ENCODE measurements around the gene DHRS2. TPM values are rescaled to one million over a fixed set of nuclear protein-coding genes. Genes with fewer than 3 reads are reported as not detected.

The DHRS2 gene
- total RNA-seq, 4 donors from 2014 or later, result 0.28 to 0.37 TPM; not detected in 2

GRCh38 chr14:23612802-23613201 is 23.4 kb upstream of the DHRS2 start:
- Histone ChIP-seq H3K36me3 (no peaks in the 10 kb centered on the region), H3K9me3 (no peaks in the 10 kb centered on the region), H3K27ac (no peak overlapping the region), H3K4me1 (no peaks in the 10 kb centered on the region), H3K27me3 (no peaks in the 10 kb centered on the region), H3K4me3 (no peak overlapping the region)
- TF ChIP-seq POLR2A (IDR thresholded peaks at IDR 0.05), result no peak
- no peak for TF ChIP-seq CTCF (IDR thresholded peaks at IDR 0.05)
- no peak for DNase-seq
- intact Hi-C loops (cut with DNase I; ENCODE audit: low total_unique reads), result no loop called here

- intact Hi-C loops (cut with DNase I; ENCODE audit: low total_unique reads), result no loop called here
- Histone ChIP-seq H3K36me3 (no peaks in the 10 kb centered on the region), H3K4me1 (no peaks in the 10 kb centered on the region), H3K9me3 (no peaks in the 10 kb centered on the region), H3K27ac (no peak overlapping the region), H3K4me3 (no peak overlapping the region), H3K27me3 (no peaks in the 10 kb centered on the region)
- DNase-seq, result no peak
- TF ChIP-seq POLR2A (IDR thresholded peaks at IDR 0.05) (no peak), CTCF (IDR thresholded peaks at IDR 0.05) (no peak)
These were observed 22.7 kb upstream of the DHRS2 start for GRCh38 chr14:23613242-23614070.

- intact Hi-C loops (cut with DNase I; ENCODE audit: low total_unique reads), result no loop called here
- TF ChIP-seq CTCF (IDR thresholded peaks at IDR 0.05) (no peak), POLR2A (IDR thresholded peaks at IDR 0.05) (no peak)
- no peak overlapping the region for H3K27ac ChIP-seq
- DNase-seq, result no peak
- no peaks in the 10 kb centered on the region for H3K9me3 ChIP-seq
- H3K36me3 ChIP-seq, result no peaks in the 10 kb centered on the region
- no peak overlapping the region for H3K4me3 ChIP-seq
- H3K4me1 ChIP-seq, result no peaks in the 10 kb centered on the region
- H3K27me3 ChIP-seq, result no peaks in the 10 kb centered on the region
These were observed 21.8 kb upstream of the DHRS2 start for GRCh38 chr14:23614395-23614828.

GRCh38 chr14:23615856-23616255 is 20.3 kb upstream of the DHRS2 start:
- no peaks in the 10 kb centered on the region for H3K4me1 ChIP-seq
- H3K36me3 ChIP-seq, result no peaks in the 10 kb centered on the region
- H3K9me3 ChIP-seq, result no peaks in the 10 kb centered on the region
- no peaks in the 10 kb centered on the region for H3K27me3 ChIP-seq
- DNase-seq, result no peak
- no peak for TF ChIP-seq CTCF (IDR thresholded peaks at IDR 0.05)
- TF ChIP-seq POLR2A (IDR thresholded peaks at IDR 0.05), result no peak
- H3K27ac ChIP-seq, result no peak overlapping the region
- intact Hi-C loops (cut with DNase I; ENCODE audit: low total_unique reads), result no loop called here
- no peak overlapping the region for H3K4me3 ChIP-seq

GRCh38 chr14:23617539-23617938 is 18.6 kb upstream of the DHRS2 start:
- TF ChIP-seq POLR2A (IDR thresholded peaks at IDR 0.05), result no peak
- no peak for TF ChIP-seq CTCF (IDR thresholded peaks at IDR 0.05)
- no peak for DNase-seq
- H3K27ac ChIP-seq, result no peak overlapping the region
- H3K4me3 ChIP-seq, result no peak overlapping the region
- H3K36me3 ChIP-seq, result no peaks in the 10 kb centered on the region
- no peaks in the 10 kb centered on the region for H3K27me3 ChIP-seq
- intact Hi-C loops (cut with DNase I; ENCODE audit: low total_unique reads), result no loop called here
- no peaks in the 10 kb centered on the region for H3K4me1 ChIP-seq
- no peaks in the 10 kb centered on the region for H3K9me3 ChIP-seq
